HepG2 (cell line): ENCODE data around the gene GOLT1A. TPM values are rescaled to one million over a fixed set of nuclear protein-coding genes. Genes with fewer than 3 reads are reported as not detected.

Experiments
- ATAC-seq: fragments of 200-7000 bp; cut with Tn5 transposase; 3 replicates; pipeline ENCODE4 v1.9.1; 2020; ENCODE audit warnings: mild to moderate bottlenecking, moderate library complexity
- BruUV-seq: library from RNA; stranded (reverse); fragments of 400-500 nt; replicated peaks from 2 replicates; lab custom pipeline; 2021; lab: Mats Ljungman, UMichigan
- CTCF ChIA-PET: fragments of 300-600 bp; formaldehyde crosslinking; extraction: SDS; loops from one replicate; lab custom pipeline; 2021; ENCODE audit warnings: low total read pairs, inconsistent platforms, low intra/inter-chr PET ratio; lab: Yijun Ruan, JAX
- POLR2A ChIA-PET: fragments of 350-600 bp; sonication (Branson Sonifier 250); formaldehyde crosslinking; loops from one replicate; lab custom pipeline; 2020; ENCODE audit warnings: antibody characterized with exemption, inconsistent platforms; lab: Yijun Ruan, JAX
- DNase-seq: peaks from one replicate; pipeline ENCODE4 v3.0.0-alpha.2; 2015; ENCODE audit warnings: low spot score
- FAIRE-seq: peaks from 3 replicates; lab custom pipeline; 2011; peaks lifted over from hg19 to GRCh38; lab: Jason Lieb, UNC
- H2AFZ ChIP-seq: one replicate; pipeline ENCODE4 v1.6.1; 2011; ENCODE audit warnings: low read length, inconsistent platforms
- H3K27ac ChIP-seq: fragments of 300-600 bp; 3 replicates; pipeline ENCODE4 v1.8.0; 2011; ENCODE audit warnings: mixed run types, mild to moderate bottlenecking, mixed read lengths, low read length, inconsistent platforms; ENCODE audit not compliant: insufficient read depth; ENCODE audit errors: extremely low read length
- H3K27me3 ChIP-seq, 2 experiments: fragments of 200-600 bp in 1 of 2; 2 replicates in 1 of 2; 3 replicates in 1 of 2; pipeline versions ENCODE4 v1.6.0 to v1.8.0; 2011; ENCODE audit warnings: low read length in 2 of 2, mild to moderate bottlenecking in 2 of 2, moderate library complexity in 2 of 2, inconsistent platforms in 1 of 2; ENCODE audit not compliant: insufficient read depth in 2 of 2, control insufficient read depth in 1 of 2
- H3K36me3 ChIP-seq, 2 experiments: fragments of 200-600 bp in 1 of 2; replicated peaks in 1 of 2; 2 replicates in 1 of 2; 3 replicates in 1 of 2; pipeline versions ENCODE4 v1.5.1 to v1.8.0; 2011; ENCODE audit warnings: low read length in 2 of 2, inconsistent platforms in 1 of 2; ENCODE audit not compliant: insufficient read depth in 2 of 2, control insufficient read depth in 1 of 2
- H3K4me1 ChIP-seq: 2 replicates; pipeline ENCODE4 v1.5.1; 2012; ENCODE audit warnings: low read length, inconsistent platforms; ENCODE audit not compliant: insufficient read depth
- H3K4me2 ChIP-seq: 2 replicates; pipeline ENCODE4 v1.6.0; 2011; ENCODE audit warnings: low read depth, low read length, inconsistent platforms
- H3K4me3 ChIP-seq, 3 experiments: fragments of 200-600 bp in 1 of 3; sonication (generic), shearing (Covaris generic) in 1 of 3; replicated peaks in 1 of 3; 2 replicates each; pipeline ENCODE4 v1.5.1; 2011 to 2016; ENCODE audit warnings: low read length in 3 of 3, inconsistent platforms in 2 of 3, low read depth in 2 of 3, mild to moderate bottlenecking in 2 of 3, control low read depth in 1 of 3, mixed read lengths in 1 of 3; ENCODE audit not compliant: insufficient read depth in 1 of 3
- H3K79me2 ChIP-seq: one replicate; pipeline ENCODE4 v1.6.1; 2011; ENCODE audit warnings: low read length, inconsistent platforms; ENCODE audit not compliant: insufficient read depth
- H3K9ac ChIP-seq: 2 replicates; pipeline ENCODE4 v1.6.0; 2011; ENCODE audit warnings: mild to moderate bottlenecking, low read depth, low read length, inconsistent platforms; ENCODE audit not compliant: insufficient read depth
- H3K9me3 ChIP-seq: 2 replicates; pipeline ENCODE4 v1.5.1; 2012; ENCODE audit warnings: mild to moderate bottlenecking, low read length
- H4K20me1 ChIP-seq: 2 replicates; pipeline ENCODE4 v1.6.0; 2011; ENCODE audit warnings: inconsistent platforms, mild to moderate bottlenecking, low read length, moderate library complexity; ENCODE audit not compliant: insufficient read depth
- ATF5 ChIP-seq: sonication (generic); formaldehyde crosslinking; IDR thresholded peaks from 2 replicates; pipeline ENCODE4 v1.4.0; 2020; ENCODE audit warnings: mild to moderate bottlenecking, low read depth, missing genetic modification reagents
- BHLHE40 ChIP-seq: IDR thresholded peaks from 2 replicates; pipeline ENCODE4 v1.6.1; 2011; ENCODE audit warnings: low read length, improper control_type of control experiment
- CREB1 ChIP-seq, 2 experiments: fragments of 450-650 bp in 1 of 2; IDR thresholded peaks; 2 replicates each; pipeline ENCODE4 v1.6.1; 2016 to 2017; ENCODE audit warnings: control low read depth in 1 of 2, mild to moderate bottlenecking in 1 of 2, missing compliant biosample characterization in 1 of 2, missing genetic modification characterization in 1 of 2
- DNMT1 ChIP-seq: sonication (generic); formaldehyde crosslinking; IDR thresholded peaks from 2 replicates; pipeline ENCODE4 v1.5.1; 2020; ENCODE audit warnings: mild to moderate bottlenecking, missing genetic modification reagents
- DNMT3B ChIP-seq: conservative IDR thresholded peaks from 2 replicates; pipeline ENCODE4 v1.6.1; 2016; ENCODE audit warnings: missing biosample characterization, control low read depth
- GMEB2 ChIP-seq: IDR thresholded peaks from 2 replicates; pipeline ENCODE4 v1.6.1; 2016; ENCODE audit warnings: missing biosample characterization, missing genetic modification reagents, low read depth
- KLF15 ChIP-seq: sonication (generic); formaldehyde crosslinking; IDR thresholded peaks from 2 replicates; pipeline ENCODE4 v1.8.1; 2023; ENCODE audit warnings: borderline replicate concordance, mild to moderate bottlenecking, inconsistent platforms, missing genetic modification reagents, mixed read lengths
- SOX5 ChIP-seq: IDR thresholded peaks from 2 replicates; pipeline ENCODE4 v1.6.1; 2016; ENCODE audit warnings: borderline replicate concordance
- SP140L ChIP-seq: sonication (generic); formaldehyde crosslinking; IDR thresholded peaks from 2 replicates; pipeline ENCODE4 v1.4.0; 2020; ENCODE audit warnings: missing genetic modification reagents, borderline replicate concordance
- TOE1 ChIP-seq: sonication (generic); formaldehyde crosslinking; IDR thresholded peaks from 2 replicates; pipeline ENCODE4 v1.4.0; 2020; ENCODE audit warnings: mild to moderate bottlenecking, missing genetic modification reagents
- TOPORS ChIP-seq: sonication (generic); formaldehyde crosslinking; IDR thresholded peaks from 2 replicates; pipeline ENCODE4 v1.8.0; 2023; ENCODE audit warnings: mild to moderate bottlenecking, missing genetic modification reagents
- ZFP41 ChIP-seq: sonication (generic); formaldehyde crosslinking; IDR thresholded peaks from 2 replicates; pipeline ENCODE4 v1.4.0; 2020; ENCODE audit warnings: mild to moderate bottlenecking, missing genetic modification reagents, borderline replicate concordance
- ZNF891 ChIP-seq: sonication (generic); formaldehyde crosslinking; IDR thresholded peaks from 2 replicates; pipeline ENCODE4 v1.5.0; 2020; ENCODE audit warnings: mild to moderate bottlenecking, missing genetic modification reagents
- ZZZ3 ChIP-seq: sonication (generic); formaldehyde crosslinking; IDR thresholded peaks from 2 replicates; pipeline ENCODE4 v1.4.0; 2020; ENCODE audit warnings: missing genetic modification reagents, mild to moderate bottlenecking, borderline replicate concordance
- WGBS: methylation state at CpG from one replicate; pipeline ENCODE4 v1.1.6; 2017; ENCODE audit warnings: low lambda C conversion rate; 5-methylcytosine and 5-hydroxymethylcytosine counted together
- in situ Hi-C: cut with HindIII; loops from 2 replicates; pipeline ENCODE4 v1.10.0; 2017; ENCODE audit warnings: low pct_unique_long_range_greater_than_20kb; ENCODE audit not compliant: extremely low pct_ligation_motif_present
- intact Hi-C: fragments of 100-400 bp; cut with micrococcal nuclease; formaldehyde crosslinking; loops from one replicate; pipeline ENCODE4 v1.10.0; 2022; ENCODE audit not compliant: unreplicated experiment
- polyA plus RNA-seq, 8 experiments: library from polyadenylated mRNA; depleted of rRNA in 3 of 8; stranded (reverse) in 7 of 8; unstranded in 1 of 8; fragments of >200 nt; fragmentation: Illumina TruSeq in 4 of 8; extraction: Trizol in 4 of 8; gene quantifications; 2 replicates each; pipeline versions ENCODE4 v1.2.1 to v1.2.3, GENCODE V29; 2011 to 2016; ENCODE audit warnings: low read depth in 4 of 8, missing spikeins in 1 of 8, mixed read lengths in 1 of 8; ENCODE audit not compliant: insufficient read depth in 1 of 8
- total RNA-seq, 5 experiments: library from RNA; depleted of rRNA; stranded (reverse); fragments of >200 nt; fragmentation: Illumina TruSeq; extraction: Trizol; gene quantifications; 2 replicates each; pipeline ENCODE4 v1.2.3, GENCODE V29; 2016; ENCODE audit warnings: low read depth in 1 of 5

Gene GOLT1A
- total and polyA plus RNA-seq, 2 of the 13 experiments (the other 11 are each of a cell fraction or from before 2014, with no cell fraction given) = 25.8 to 28.0 TPM

GRCh38 chr1:204218552-204218951 lies 4.8 kb upstream of the GOLT1A start:
- Histone ChIP-seq H3K27ac (no peak overlapping the region), H2AFZ (no peak overlapping the region), H3K36me3 (peaks cover 3 to 16% of the 10 kb centered on the region in 2 experiments; a peak in 3 of 5 replicates), H3K9ac (no peak overlapping the region), H3K4me3 (no peak overlapping the region), H4K20me1 (no peaks in the 10 kb centered on the region), H3K4me1 (peaks cover 8% of the 10 kb centered on the region), H3K4me2 (no peak overlapping the region), H3K9me3 (no peaks in the 10 kb centered on the region), H3K27me3 (no peaks in the 10 kb centered on the region; a peak in 1 of 5 replicates), H3K79me2 (no peaks in the 10 kb centered on the region)
- in situ Hi-C loops = no loop called here
- WGBS = 50% methylated on average over 1 of the region's 2 CpGs
- FAIRE-seq (no peak), ATAC-seq (no peak), DNase-seq (no peak)
- TF ChIP-seq KLF15 (no peak), CREB1 (IDR thresholded peaks at IDR 0.05) (no peak), CREB1 (CRISPR knock-in tag; IDR thresholded peaks at IDR 0.05) (no peak), TOE1 (CRISPR knock-in tag) (no peak), GMEB2 (no peak), ZFP41 (no peak), ZZZ3 (no peak), ZNF891 (CRISPR knock-in tag) (no peak), SP140L (CRISPR knock-in tag) (no peak), ATF5 (CRISPR knock-in tag) (no peak), TOPORS (no peak), BHLHE40 (no peak), DNMT1 (CRISPR knock-in tag) (no peak), DNMT3B (CRISPR knock-in tag) (no peak), SOX5 (CRISPR knock-in tag) (no peak)
- no TSS peak for BruUV-seq
- CTCF ChIA-PET = no interaction called here
- intact Hi-C loops = no loop called here
- POLR2A ChIA-PET = no interaction called here
